ENCODE measurements around the gene ELMO1. TPM values are rescaled to one million over a fixed set of nuclear protein-coding genes. Genes with fewer than 3 reads are reported as not detected.

The ELMO1 gene
- polyA plus RNA-seq, 2 of the 4 experiments (the other 2 are of a cell fraction) = 2.3 to 6.1 TPM

GRCh38 chr7:37425498-37425897, 23.2 kb downstream of the ELMO1 start:
- Histone ChIP-seq H3K4me1 (peaks cover 22% of the 10 kb centered on the region; the same call in 2 of the 3 replicates), H3K27ac (no peak overlapping the region), H3K4me2 (no peak overlapping the region), H3K4me3 (no peak overlapping the region), H3K9me3 (no peaks in the 10 kb centered on the region)
- TF ChIP-seq CHD4 (IDR thresholded peaks at IDR 0.05; ENCODE audit: borderline replicate concordance) = no peak
- TF ChIP-seq FOXS1 (CRISPR knock-in tag; IDR thresholded peaks at IDR 0.05) = no peak
- no peak for TF ChIP-seq CTCF (IDR thresholded peaks at IDR 0.05)
- no peak for TF ChIP-seq SMC3 (IDR thresholded peaks at IDR 0.05)
- no peak for TF ChIP-seq GATA3 (IDR thresholded peaks at IDR 0.05; ENCODE audit: borderline replicate concordance)
- no peak for TF ChIP-seq EHMT2 (IDR thresholded peaks at IDR 0.05; ENCODE audit: low read depth)
- no peak for TF ChIP-seq RFX5 (IDR thresholded peaks at IDR 0.05)
- TF ChIP-seq BCL3 (IDR thresholded peaks at IDR 0.05) = no peak
- TF ChIP-seq RARB (CRISPR knock-in tag; IDR thresholded peaks at IDR 0.05) = no peak
- no peak for TF ChIP-seq EHF (CRISPR knock-in tag; IDR thresholded peaks at IDR 0.05)
- no peak for TF ChIP-seq MAX (IDR thresholded peaks at IDR 0.05)
- TF ChIP-seq ELK1 (IDR thresholded peaks at IDR 0.05; ENCODE audit: low read depth, low read length) = no peak
- TF ChIP-seq ZC3H11A (IDR thresholded peaks at IDR 0.05) = no peak
- TF ChIP-seq RAD21 (conservative IDR thresholded peaks at IDR 0.05 in 1 of 2, IDR thresholded peaks at IDR 0.05 in 1 of 2) = no peak
- TF ChIP-seq RCOR1 (IDR thresholded peaks at IDR 0.05; ENCODE audit: low read depth, low read length) = no peak
- no peak for TF ChIP-seq RNF2 (IDR thresholded peaks at IDR 0.05; ENCODE audit: borderline replicate concordance, low read depth)
- no peak for TF ChIP-seq HEYL (CRISPR knock-in tag; IDR thresholded peaks at IDR 0.05)
- TF ChIP-seq JUNB (IDR thresholded peaks at IDR 0.05) = no peak
- TF ChIP-seq ZNF302 (CRISPR knock-in tag; IDR thresholded peaks at IDR 0.05) = no peak
- 61% methylated on average over 5 of the region's 5 CpGs for WGBS (ENCODE audit: missing lambda C conversion rate)
- CTCF ChIA-PET = interaction anchor here (0.9 kb wide), 1 partner anchor 54 kb away, joined by 3 read pairs; no protein-coding TSS in a partner anchor
- no peak for FAIRE-seq
- no peak for DNase-seq (ENCODE audit: low read depth in 1 of 2, low spot score in 1 of 2)
- ATAC-seq = no peak
- POLR2A ChIA-PET = no interaction called here

- Histone ChIP-seq H3K4me2 (no peak overlapping the region), H3K27ac (no peak overlapping the region), H3K9me3 (no peaks in the 10 kb centered on the region), H3K4me1 (peaks cover 22% of the 10 kb centered on the region; the same call in 2 of the 3 replicates), H3K4me3 (no peak overlapping the region)
- ATAC-seq (no peak), FAIRE-seq (no peak), DNase-seq (ENCODE audit: low read depth in 1 of 2, low spot score in 1 of 2) (no peak)
- 80% methylated on average over 2 of the region's 2 CpGs for WGBS (ENCODE audit: missing lambda C conversion rate)
- ChIA-PET POLR2A (no interaction called here), CTCF (interaction anchor here (0.9 kb wide), 1 partner anchor 54 kb away, joined by 3 read pairs; no protein-coding TSS in a partner anchor)
- TF ChIP-seq ATOH8 (CRISPR knock-in tag; IDR thresholded peaks at IDR 0.05; ENCODE audit: low read depth) (no peak), NPAS2 (CRISPR knock-in tag; IDR thresholded peaks at IDR 0.05; ENCODE audit: borderline replicate concordance) (no peak), HMGXB4 (CRISPR knock-in tag; IDR thresholded peaks at IDR 0.05; ENCODE audit: borderline replicate concordance) (no peak), MAZ (IDR thresholded peaks at IDR 0.05; ENCODE audit: borderline replicate concordance, low read depth, low read length) (no peak), HES2 (IDR thresholded peaks at IDR 0.05) (no peak), ESRRA (IDR thresholded peaks at IDR 0.05; ENCODE audit: borderline replicate concordance, low read length) (no peak), RARB (CRISPR knock-in tag; IDR thresholded peaks at IDR 0.05) (no peak), SMC3 (IDR thresholded peaks at IDR 0.05) (no peak), MYC (IDR thresholded peaks at IDR 0.05; ENCODE audit: borderline replicate concordance, low read length) (no peak), HEYL (CRISPR knock-in tag; IDR thresholded peaks at IDR 0.05) (no peak), NFE2L2 (conservative IDR thresholded peaks at IDR 0.05; ENCODE audit: low read length) (no peak), BHLHE40 (IDR thresholded peaks at IDR 0.05; ENCODE audit: low read depth, low read length) (no peak), KDM1A (IDR thresholded peaks at IDR 0.05; ENCODE audit: low read depth) (no peak), EP300 (IDR thresholded peaks at IDR 0.05) (no peak), JUNB (IDR thresholded peaks at IDR 0.05) (no peak)
Measured at GRCh38 chr7:37424995-37425394, 23.7 kb downstream of the ELMO1 start.

Data from A549 (cell line).